COLO829 (cell line): Measurements from ENCODE around the gene MYH9.
"Not testable (repeated sequence)": the region's sequence is repeated elsewhere in the genome, so short reads cannot be mapped to it uniquely, and the experiment has no call there.

Experiments
- DNase-seq: peaks from one replicate; pipeline ENCODE4 v3.0.0; 2012; ENCODE audit warnings: low spot score

The MYH9 gene

GRCh38 chr22:36413022-36413775, 25.4 kb upstream of the MYH9 start:
- DNase-seq = no peak

GRCh38 chr22:36411589-36412258, 24.0 kb upstream of the MYH9 start:
- no peak for DNase-seq

GRCh38 chr22:36409911-36410756, 22.4 kb upstream of the MYH9 start:
- no peak for DNase-seq

- not testable (repeated sequence) for DNase-seq
Observed at GRCh38 chr22:36409554-36409910, 21.8 kb upstream of the MYH9 start.

- DNase-seq = no peak
Observed at GRCh38 chr22:36409056-36409455, 21.3 kb upstream of the MYH9 start.

- no peak for DNase-seq
Observed at GRCh38 chr22:36406721-36407120, 19.0 kb upstream of the MYH9 start.

GRCh38 chr22:36405671-36406538, 18.1 kb upstream of the MYH9 start:
- DNase-seq = no peak

- DNase-seq = no peak
Observed at GRCh38 chr22:36405221-36405661, 17.5 kb upstream of the MYH9 start.

- no peak for DNase-seq
Observed at GRCh38 chr22:36404446-36404845, 16.7 kb upstream of the MYH9 start.

- DNase-seq = no peak
Observed at GRCh38 chr22:36399472-36399778, 11.7 kb upstream of the MYH9 start.

- DNase-seq = peak; percentile 42
Observed at GRCh38 chr22:36398601-36399471, 11.1 kb upstream of the MYH9 start.

GRCh38 chr22:36397131-36398093, 9.6 kb upstream of the MYH9 start:
- no peak for DNase-seq

- DNase-seq = no peak
Observed at GRCh38 chr22:36395915-36396314, 8.1 kb upstream of the MYH9 start.

- DNase-seq = no peak
Observed at GRCh38 chr22:36395055-36395849, 7.5 kb upstream of the MYH9 start.

- DNase-seq = no peak
Observed at GRCh38 chr22:36391638-36392037, 3.9 kb upstream of the MYH9 start.

- DNase-seq = not testable (repeated sequence)
Observed at GRCh38 chr22:36389122-36389521, 1.4 kb upstream of the MYH9 start.

- DNase-seq = no peak
Observed at GRCh38 chr22:36387709-36387958, 133 bp downstream of the MYH9 start.

- DNase-seq = no peak
Observed at GRCh38 chr22:36386900-36387708, 663 bp downstream of the MYH9 start.
